Activated naive CD4-positive, alpha-beta T cell treated with Interleukin-2 at 50 U/mL for 16 hours (primary cell): Measurements from ENCODE around the gene ARFGEF3.

Source experiments
- DNase-seq: peaks from one replicate; pipeline ENCODE4 v3.0.0-alpha.2; 2020

Gene ARFGEF3

GRCh38 chr6:138372711-138373463, 211.1 kb downstream of the ARFGEF3 start:
- no peak for DNase-seq

GRCh38 chr6:138374230-138374629, 212.5 kb downstream of the ARFGEF3 start:
- DNase-seq: no peak

- no peak for DNase-seq
Measured at GRCh38 chr6:138374815-138375214, 213.1 kb downstream of the ARFGEF3 start.

- no peak for DNase-seq
Measured at GRCh38 chr6:138377042-138377441, 215.3 kb downstream of the ARFGEF3 start.

- DNase-seq: no peak
Measured at GRCh38 chr6:138377844-138378243, 216.1 kb downstream of the ARFGEF3 start, which contains the start of gene SMIM28. SMIM28 (plus strand) TSS chr6:138377905; CDS start chr6:138378073, 168 bp downstream.

GRCh38 chr6:138378463-138378862, 216.7 kb downstream of the ARFGEF3 start:
- no peak for DNase-seq

- no peak for DNase-seq
Measured at GRCh38 chr6:138382498-138383265, 220.9 kb downstream of the ARFGEF3 start.

GRCh38 chr6:138383776-138384175, 222.0 kb downstream of the ARFGEF3 start:
- no peak for DNase-seq

GRCh38 chr6:138386897-138387296, 225.2 kb downstream of the ARFGEF3 start:
- no peak for DNase-seq

- no peak for DNase-seq
Measured at GRCh38 chr6:138387577-138388368, 226.0 kb downstream of the ARFGEF3 start.

- DNase-seq: no peak
Measured at GRCh38 chr6:138389551-138389950, 227.8 kb downstream of the ARFGEF3 start.
